Fibroblast of the conjunctiva (primary cell): ENCODE data around the gene TMEM128.
A peak's percentile ranks its signal among the peaks of the same experiment; 100 is the strongest.
"Not testable (repeated sequence)": the region's sequence is repeated elsewhere in the genome, so short reads cannot be mapped to it uniquely, and the experiment has no call there.

Experiments
- DNase-seq: peaks from one replicate; pipeline ENCODE4 v3.0.0-alpha.2; 2010; ENCODE audit warnings: low read depth

Gene TMEM128, protein sequence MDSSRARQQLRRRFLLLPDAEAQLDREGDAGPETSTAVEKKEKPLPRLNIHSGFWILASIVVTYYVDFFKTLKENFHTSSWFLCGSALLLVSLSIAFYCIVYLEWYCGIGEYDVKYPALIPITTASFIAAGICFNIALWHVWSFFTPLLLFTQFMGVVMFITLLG

DNA sequence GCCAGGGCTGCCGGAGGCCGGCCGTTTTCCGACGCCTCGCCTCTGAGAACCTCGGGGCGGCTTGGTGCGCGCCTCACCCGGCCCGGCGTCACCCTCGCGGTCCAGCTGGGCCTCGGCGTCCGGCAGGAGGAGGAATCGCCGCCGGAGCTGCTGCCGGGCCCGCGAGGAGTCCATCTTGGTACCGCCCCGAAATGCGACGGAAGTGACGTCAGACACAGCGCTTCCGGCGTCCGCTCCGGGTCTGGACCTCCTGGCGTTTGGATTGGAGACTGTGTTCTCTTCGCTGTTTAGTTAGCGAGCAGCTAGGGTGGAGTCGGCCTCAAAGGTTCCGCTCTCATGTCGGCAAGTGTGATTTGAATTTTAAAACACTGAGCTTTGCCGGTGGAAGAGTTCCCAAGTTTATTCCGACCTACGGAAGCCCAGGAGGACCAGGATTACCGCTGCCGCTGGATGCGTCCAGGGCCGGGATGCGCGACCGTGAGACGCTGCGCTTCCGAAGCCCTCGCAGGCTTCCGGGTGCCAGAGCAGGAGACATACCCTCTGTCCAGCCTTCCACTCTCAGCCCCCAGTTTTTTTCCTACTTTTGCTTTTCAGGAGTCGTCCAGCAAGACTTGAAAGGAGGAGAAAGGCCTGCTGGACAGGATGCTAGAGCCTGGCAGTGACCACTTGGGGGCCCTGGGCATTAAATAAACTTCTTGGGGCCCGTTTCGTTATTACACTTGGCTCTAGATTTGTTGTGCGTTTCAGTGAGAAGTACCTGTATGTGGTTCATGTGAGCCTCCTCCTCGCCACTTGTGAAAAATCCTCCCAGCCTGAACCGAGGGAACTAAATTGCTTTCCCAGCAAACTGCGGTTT, at the start of gene TMEM128:
Gene TMEM128, minus strand, starts transcription at position 195 of the 856 bp plus-strand sequence. Its CDS starts 21 bp downstream, at position 174.
- peak; percentile 81 for DNase-seq

DNA sequence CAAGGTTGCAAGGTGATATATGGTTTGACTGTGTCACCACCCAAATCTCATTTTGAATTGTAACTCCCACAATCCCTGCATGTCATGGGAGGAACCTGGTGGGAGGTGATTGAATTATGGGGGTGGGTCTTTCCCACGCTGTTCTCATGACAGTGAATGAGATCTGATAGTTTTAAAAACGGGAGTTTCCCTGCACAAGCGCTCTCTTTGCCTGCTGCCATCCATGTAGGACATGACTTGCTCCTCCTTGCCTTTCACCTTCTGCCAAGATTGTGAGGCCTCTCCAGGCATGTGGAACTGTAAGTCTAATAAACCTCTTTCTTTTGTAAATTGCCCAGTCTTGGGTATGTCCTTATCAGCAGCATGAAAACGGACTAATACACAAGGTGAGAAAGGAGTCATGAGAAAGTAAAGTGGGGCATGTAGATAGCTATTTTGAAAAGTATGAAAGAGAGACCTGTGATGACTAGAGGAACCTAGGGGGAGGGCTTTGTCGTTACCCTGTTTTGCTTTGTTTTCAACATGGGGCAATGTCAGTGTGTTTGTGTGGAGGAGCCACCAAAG, 48.3 kb upstream of the TMEM128 start:
- no peak for DNase-seq

DNA sequence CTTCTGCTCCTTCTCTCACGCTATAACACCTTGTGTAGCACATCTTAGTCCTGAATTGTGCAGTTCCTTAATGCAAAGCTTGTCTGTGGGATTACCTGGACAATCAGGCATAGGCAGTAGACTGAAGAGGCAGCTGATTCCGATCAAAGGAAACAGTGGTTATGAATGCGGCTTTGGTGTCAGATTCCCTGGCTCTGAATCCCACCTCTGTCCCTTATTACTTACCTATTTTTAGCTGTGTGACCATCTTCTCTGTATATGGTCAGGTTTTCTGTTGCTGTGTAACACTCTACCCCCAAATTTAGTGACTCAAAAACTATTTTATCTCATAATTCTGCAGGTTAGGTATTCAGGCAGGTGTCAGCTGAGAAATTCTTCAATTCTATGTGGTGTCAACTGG, 45.3 kb upstream of the TMEM128 start:
- no peak for DNase-seq

DNA sequence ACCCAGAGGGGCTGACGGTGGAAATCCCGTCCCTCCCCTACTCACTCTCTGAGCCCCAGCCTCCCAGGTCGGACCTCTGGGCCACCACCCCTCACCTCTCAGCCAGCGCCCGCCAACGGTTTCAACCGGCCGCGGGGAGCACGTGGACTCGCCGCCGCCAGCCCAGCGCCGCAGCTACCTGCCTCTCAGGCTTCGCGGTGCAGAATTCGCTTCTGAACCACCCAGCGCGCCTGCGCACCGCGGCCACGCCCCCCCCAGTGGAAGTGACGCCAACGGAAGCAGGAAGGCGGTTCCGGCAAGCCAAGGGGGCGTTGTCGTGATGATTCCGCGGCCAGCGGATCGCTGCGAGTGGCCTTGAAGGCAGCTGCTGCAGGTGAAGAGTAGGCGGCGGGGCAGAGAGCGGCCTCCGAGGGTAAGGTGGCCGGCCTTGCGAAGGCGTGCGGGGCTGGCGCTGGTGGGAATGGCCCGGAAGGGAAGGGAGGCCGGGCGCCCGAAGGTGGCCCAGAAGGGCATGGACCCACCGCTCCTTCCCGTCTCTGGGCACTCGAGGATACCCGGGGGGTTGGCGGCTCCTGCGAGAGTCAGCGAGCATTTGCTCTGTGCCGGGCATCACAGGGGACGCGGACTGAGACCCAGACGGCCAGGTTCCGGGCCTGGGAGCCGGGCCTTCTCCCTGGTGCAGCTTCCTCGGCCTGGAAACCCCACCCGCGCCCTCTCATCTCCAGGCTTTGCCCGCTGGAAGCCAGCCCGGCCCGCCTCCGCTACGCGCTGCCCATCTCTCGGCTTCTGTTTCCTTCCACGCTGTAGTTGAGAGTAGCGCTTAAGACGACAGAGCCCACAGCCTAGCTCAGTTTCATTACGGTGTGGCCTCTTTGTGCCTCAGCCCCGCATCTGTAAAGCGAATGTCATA, 42.2 kb upstream of the TMEM128 start, which contains the start of the genes LYAR and ZBTB49:
Gene LYAR, minus strand, starts transcription at position 214 of the 910 bp plus-strand sequence. CDS start 6,412 bp downstream, outside the sequence.
Gene ZBTB49, plus strand, starts transcription at position 311 of the 910 bp plus-strand sequence. CDS start 9,695 bp downstream, outside the sequence.
- DNase-seq = peak; percentile 65

DNA sequence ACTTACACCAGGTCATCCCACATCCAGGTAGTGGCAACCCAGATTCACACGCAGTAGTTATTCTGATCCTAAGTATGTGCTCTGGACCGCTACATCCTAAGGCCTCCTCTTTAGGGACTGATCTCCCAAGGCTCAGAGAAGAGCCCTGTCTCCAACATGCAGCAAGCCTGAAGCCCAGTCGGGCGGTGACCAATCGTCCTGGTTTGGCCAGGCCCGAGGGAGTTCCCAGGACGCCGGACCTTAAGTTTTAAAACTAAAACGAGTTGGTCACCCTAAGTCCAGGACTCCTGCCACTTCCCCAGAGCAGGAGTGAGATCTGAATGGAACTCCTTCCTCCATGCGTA, 41.5 kb upstream of the TMEM128 start:
- DNase-seq = no peak

DNA sequence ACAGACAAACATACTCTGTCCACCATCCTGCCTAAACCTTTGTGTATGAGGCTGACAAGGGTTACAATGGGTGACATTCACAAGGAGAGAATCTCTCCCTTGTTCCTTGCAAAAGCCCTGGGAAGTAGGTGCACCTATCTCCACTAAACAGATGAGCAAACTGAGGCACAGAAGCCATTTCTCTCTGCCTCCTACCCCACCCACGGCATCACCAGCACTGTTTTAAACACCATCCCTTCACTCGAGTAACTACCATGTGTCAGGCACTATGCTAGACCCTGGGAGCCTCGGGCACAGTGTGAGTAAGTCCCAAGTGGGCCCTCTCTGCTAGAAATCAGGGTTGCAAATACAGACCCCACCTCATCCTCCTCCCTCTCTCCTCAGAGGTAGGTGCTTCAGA, 41.0 kb upstream of the TMEM128 start:
- DNase-seq = no peak

DNA sequence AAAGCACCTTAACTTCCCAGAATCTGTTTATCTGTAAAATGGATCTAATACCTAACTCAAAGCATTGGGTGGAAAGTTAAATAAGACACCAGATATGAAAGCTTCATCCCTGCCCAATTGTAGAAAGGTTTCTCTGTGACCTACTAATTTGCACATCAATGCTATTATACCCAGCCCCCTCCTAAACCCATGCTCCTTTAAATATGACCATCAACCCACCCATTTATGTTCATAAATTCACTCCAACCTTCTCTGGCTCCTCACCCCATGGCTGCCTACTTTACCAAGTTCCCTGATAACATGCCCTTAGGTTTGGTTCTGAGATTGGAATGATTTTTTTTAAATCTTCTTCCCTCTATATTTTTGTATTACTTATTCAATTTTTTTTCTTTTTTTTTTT, 40.1 kb upstream of the TMEM128 start:
- no peak for DNase-seq

DNA sequence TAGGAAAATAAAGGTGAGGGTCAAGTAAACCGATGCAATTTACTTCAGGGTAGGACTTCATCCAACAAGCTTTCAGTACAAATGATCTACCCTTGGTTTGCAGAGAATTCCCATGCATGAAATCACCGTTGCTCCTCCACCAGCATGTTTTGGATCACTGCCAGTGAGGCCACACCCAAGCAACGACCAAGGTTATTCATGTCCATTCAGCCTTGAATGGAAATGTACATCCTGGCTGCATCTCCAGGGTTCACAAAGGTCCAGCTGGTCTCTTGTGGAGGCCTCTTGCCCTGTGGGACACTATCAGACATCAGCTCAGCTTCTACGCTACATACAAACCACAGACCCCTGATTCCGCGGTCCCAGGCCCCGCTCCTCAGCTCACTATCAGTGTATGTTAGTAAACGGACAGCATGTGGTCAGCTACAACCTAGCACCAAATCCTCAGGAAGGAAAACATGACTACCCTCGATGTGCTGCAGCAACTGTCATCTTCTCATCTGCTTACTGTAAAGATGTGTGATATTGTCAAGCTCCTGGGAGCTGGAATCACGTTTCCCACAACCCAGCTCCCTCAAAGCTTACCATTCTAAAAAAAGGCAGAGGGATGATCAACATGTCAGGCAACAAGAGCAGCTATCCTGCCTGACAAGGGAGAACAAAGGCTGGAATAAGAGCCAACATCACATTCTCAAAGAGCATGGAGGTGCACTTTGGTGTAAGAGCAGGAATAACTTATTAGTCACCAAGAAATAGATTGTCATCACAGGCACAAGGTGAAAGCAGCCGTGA, 37.0 kb upstream of the TMEM128 start:
- no peak for DNase-seq

DNA sequence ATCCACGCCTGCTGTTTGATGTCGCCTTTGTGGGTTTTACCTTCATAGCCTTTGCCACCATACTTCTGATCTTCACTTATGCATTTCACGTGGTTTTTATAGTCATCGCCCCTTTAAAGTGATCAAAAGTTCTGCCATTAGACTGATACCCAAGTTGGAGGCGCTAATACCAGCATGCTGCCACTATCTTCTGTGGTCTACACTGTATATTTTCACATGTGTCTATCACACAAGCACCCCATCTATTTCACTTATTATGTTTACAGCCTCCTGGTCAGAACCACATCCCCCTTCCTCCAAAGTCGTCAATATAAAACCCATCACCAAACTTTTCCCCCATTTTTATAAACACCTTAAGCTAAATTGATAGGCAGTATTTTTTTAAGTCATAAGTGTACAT, 33.8 kb upstream of the TMEM128 start:
- DNase-seq = no peak

DNA sequence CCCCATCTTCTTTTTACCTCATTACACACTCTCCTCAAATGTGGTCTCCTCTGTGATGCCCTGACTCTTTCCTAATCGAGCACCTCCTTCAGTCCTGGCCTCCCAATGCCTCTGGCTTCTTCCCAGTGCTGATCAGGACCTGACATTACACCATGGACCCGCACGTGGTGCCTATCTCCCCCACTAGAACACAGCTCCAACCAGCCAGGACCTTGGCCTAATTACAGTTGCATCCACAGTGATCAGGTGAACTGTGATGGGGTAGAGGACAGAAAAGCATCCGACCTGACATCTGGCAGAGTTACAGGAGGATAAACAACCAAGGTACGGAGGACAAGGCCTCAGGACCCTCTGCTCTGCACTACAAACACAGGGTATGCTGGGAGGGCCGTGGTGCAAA, 29.5 kb upstream of the TMEM128 start:
- DNase-seq = no peak

DNA sequence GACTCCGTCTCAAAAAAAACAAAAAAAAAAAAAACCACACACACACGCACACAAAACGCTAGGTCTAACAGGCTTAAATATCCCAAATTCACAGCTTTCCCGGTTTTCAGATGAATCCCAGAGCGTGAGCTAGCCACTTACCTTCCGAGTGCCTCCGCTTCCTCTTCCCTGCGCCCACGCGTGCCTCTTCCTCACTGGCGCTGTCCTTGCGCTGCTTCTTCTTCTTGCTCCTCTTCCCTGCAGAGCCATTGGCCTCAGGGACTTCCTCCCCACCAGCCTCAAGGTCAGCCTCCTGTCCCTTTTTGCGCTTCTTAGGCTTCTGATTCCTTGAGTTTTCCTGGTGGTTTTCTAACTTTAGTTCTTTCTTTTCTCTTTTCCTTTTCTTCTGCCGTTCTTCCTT, 26.2 kb upstream of the TMEM128 start:
- DNase-seq = no peak

DNA sequence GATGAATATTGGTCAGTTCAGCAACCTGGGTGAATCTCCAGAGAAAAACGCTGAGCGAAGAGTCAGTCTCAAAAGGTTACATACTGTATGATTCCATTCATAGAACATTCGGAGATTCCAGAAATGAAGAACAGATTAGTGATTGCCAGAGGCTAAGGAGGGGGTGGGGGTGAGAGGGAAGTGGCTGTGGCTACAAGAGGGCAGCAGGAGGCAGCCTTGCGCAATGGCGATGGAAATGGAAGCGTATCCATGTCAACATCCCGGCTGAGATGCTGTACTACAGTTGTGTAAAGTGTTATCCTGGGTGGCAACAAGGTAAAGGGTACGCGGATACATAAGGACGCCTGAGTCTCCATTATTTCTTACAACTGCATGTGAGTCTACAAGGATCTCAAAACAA, 23.9 kb upstream of the TMEM128 start:
- no peak for DNase-seq

DNA sequence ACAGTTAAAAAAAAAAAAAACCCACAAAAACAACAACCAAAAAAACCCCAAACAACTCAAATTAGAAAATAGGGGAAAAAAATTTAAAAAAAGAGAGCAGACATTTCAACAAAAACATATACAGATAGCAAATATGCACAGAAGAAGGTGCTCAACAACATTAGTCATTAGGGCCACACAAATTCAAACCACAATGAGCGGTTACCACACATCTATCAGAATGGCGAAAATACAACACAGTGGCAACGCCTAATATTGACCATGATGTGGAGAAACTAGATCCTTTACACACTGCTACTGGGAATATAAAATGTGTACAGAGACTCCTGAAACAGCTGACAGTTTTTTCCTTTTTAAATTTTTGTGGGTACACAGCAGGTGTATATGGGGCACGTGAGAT, 22.5 kb upstream of the TMEM128 start:
- no peak for DNase-seq

DNA sequence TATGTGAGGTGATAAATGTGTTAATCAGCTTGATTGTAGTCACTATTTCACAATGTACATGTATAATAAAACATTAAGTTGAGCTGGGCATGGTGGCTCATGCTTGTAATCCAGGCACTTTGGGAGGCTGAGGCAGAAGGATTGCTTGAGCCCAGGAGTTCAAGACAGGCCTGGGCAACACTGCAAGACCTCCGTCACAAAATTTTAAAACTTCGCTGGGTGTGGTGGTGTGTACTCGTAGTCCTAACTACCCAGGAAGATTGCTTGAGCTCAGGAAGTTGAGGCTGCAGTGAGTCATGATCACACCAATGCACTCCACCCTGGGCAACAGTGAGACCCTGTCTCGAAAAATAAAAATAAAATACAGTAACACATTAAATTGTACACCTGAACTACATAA, 21.8 kb upstream of the TMEM128 start:
- DNase-seq = no peak

DNA sequence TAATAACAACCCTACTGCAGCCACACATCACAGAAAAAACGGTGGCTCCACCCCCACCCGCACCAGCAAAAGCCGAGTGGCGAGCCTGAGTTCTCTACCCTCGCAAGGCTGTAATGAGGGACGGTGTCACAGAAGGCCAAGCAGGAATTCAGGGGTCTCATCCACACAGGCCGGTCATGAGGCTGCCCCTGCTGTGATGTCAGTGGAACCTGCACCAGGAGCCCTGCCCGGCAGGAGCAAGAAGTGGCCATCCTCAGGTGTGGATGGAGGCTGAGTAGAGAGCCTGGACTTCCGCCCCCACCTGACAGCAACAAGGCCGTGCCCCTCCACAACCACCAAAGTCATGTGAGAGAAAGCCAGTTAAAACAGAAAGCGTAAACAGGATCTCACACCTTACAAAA, 21.3 kb upstream of the TMEM128 start:
- no peak for DNase-seq

DNA sequence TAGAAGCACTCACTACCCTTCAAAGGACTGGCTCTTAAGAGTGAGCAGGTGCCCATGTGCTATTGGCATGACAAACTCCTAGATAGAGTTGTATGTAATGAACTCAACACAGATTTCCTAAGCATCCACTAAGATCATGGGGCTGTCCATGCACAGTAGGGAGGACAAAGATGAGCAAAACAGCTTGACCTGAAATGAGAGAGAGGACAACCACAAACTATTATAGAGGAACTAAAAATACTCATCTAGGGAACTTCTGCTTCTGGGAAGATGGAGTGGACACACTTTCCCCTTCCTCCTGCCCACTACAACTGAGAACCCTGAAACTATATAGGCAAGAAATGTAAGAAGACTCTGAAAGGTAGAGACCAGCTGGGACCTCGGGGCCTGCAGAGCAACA, 20.8 kb upstream of the TMEM128 start:
- no peak for DNase-seq

DNA sequence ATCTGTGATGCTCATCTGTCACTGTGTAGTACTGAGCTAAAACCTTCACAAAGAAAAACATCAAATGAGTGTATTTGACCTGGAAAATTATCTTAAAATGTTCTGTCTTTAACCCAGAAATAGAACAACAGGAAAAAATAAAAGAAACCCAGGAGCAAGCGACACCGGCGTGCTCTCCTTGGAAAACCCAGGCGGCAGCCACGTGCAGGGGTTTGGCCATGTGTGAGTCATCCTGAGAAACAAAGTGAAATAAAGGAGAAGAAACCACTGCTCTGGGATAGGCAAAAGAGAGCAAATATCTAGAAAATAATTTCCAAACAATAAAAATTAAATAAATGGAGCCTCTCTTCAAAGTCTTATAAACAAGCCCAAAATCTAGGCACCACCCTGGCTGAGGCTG, 20.0 kb upstream of the TMEM128 start:
- DNase-seq = no peak

DNA sequence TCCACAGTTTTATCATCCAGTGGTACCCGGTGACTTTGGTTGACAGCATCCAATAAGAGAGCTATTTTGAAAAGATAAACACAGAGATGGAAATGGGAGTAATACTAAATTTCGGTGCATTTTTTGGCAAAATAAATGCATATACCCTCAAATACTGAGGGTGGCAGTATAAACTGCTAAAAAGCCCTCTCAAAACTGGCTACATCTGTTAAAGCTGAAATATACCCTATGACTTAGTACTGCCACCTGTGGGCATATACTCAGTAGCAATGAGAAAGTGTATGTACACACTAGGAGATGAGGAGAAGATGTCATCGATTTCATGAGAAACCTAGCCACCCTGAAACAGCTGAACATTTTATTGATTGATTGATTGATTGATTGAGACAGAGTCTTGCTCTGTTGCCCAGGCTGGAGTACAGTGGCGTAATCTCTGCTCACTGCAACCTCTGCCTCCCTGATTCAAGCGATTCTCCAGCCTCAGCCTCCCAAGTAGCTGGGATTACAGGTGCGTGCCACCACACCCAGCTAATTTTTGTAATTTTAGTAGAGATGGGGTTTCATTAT, 12.2 kb upstream of the TMEM128 start:
- peak; percentile 56 for DNase-seq

DNA sequence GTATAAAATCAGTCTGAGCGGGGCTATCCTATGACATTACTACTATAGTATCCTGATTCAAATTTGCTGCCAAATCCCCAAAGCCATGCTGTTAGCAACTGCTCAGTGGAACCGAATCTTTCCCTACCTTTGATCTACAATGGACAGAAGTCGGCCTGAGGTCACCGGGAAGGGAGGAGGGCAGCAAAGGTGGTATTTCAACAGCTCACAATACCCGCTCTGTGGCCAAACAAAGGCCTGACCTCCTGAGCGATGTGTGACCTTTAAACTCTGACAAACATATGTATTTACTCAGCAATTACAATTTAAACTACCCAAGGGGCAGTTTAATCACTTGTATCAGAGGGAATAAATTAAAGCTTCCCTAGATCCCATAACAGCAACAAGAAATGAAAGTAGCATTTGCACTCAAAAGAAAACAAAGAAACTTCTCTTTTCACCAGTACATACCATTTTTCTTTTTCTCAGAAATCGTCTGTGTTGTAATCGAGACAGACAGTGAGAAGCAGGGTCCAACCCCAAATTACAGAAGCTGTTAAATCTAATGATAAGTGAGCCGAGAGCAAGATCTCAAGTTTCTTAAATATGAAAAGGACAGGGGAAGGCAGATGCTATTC, 11.6 kb upstream of the TMEM128 start:
- DNase-seq = no peak

DNA sequence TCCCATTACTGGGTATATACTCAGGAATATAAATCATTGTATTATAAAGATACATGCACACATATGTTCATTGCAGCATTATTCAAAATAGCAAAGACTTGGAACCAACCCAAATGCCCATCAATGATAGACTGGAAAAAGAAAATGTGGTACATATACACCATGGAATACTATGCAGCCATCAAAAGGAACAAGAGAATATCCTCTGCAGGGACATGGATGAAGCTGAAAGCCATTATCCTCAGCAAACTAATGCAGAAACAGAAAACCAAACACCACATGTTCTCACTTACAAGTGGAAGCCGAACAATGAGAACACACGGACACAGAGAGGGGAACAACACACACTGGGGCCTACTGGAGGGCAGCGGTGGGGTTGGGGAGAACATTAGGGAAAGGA, 9.7 kb upstream of the TMEM128 start:
- not testable (repeated sequence) for DNase-seq

DNA sequence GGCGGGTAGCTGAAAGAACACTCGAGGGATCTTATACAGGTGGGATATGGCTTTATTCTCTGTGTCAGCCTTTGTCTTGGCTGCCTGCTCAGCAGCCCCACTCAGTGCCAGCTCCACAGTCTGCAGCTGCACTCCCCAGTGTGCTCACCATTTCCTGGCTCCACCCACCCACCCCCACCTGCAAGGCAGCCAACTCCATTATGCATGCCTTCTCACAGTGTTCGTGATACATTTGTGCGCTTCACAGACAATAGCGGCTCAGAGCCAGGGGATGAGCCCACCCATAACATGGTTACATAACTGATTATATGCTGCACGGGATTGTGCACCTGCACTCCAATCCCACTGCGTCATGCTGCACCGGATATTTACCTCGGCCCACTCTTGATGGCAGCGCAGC, 8.8 kb upstream of the TMEM128 start:
- DNase-seq = no peak
